NT2/D1 (cell line): Measurements from ENCODE around the gene NOSIP.

Experiments
- SUZ12 ChIP-seq: IDR thresholded peaks from 2 replicates; pipeline ENCODE4 v1.6.1; 2011; ENCODE audit not compliant: insufficient read length, insufficient read depth; ENCODE audit errors: extremely low read depth
- ZNF274 ChIP-seq: IDR thresholded peaks from 2 replicates; pipeline ENCODE4 v1.6.1; 2011; ENCODE audit warnings: mild to moderate bottlenecking, low read depth, low read length

DNA sequence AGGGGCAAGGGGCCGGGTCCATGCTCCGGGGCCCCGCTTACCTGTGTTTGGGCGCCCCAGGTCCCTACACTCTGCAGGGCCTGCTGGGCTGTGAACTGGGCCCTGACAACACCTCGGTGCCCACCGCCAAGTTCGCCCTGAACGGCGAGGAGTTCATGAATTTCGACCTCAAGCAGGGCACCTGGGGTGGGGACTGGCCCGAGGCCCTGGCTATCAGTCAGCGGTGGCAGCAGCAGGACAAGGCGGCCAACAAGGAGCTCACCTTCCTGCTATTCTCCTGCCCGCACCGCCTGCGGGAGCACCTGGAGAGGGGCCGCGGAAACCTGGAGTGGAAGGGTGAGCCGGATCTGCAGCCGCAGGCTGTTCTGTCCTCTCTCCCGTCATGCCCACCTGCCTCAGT lies 66.2 kb downstream of the NOSIP start:
- TF ChIP-seq ZNF274 (no peak), SUZ12 (no peak)
